Peyer's patch (tissue), 4 donors: Measurements from ENCODE around the gene NFE2L3. TPM values are rescaled to one million over a fixed set of nuclear protein-coding genes. Genes with fewer than 3 reads are reported as not detected.

Source experiments
- DNase-seq, 3 donors: peaks; one replicate each; pipeline ENCODE4 v3.0.0-alpha.2; 2017 to 2019
- H3K27ac ChIP-seq, 4 donors: fragments of 200-600 bp; sonication (generic); one replicate each; pipeline ENCODE4 v1.5.1; 2016 to 2019
- H3K27me3 ChIP-seq, 2 donors: fragments of 200-600 bp; sonication (generic); one replicate each; pipeline ENCODE4 v1.5.1; 2019
- H3K36me3 ChIP-seq, 3 donors: fragments of 200-600 bp; sonication (generic); one replicate each; pipeline ENCODE4 v1.5.1; 2016 to 2019
- H3K4me1 ChIP-seq, 4 donors: fragments of 200-600 bp; sonication (generic); one replicate each; pipeline ENCODE4 v1.5.1; 2016 to 2019
- H3K4me3 ChIP-seq, 4 donors: fragments of 200-600 bp; sonication (generic); 1 replicate in 3 of 4; 2 replicates in 1 of 4; pipeline ENCODE4 v1.5.1; 2016 to 2019; ENCODE audit warnings: mild to moderate bottlenecking in 1 of 4
- H3K9me3 ChIP-seq, 4 donors: fragments of 200-600 bp; sonication (generic); one replicate each; pipeline ENCODE4 v1.5.1; 2016 to 2019; ENCODE audit warnings: mild to moderate bottlenecking in 1 of 4
- POLR2A ChIP-seq, 2 donors: fragments of 450-650 bp; IDR thresholded peaks; one replicate each; pipeline ENCODE4 v1.5.1; 2017; ENCODE audit warnings: antibody characterized with exemption in 2 of 2, mild to moderate bottlenecking in 2 of 2, moderate library complexity in 2 of 2
- total RNA-seq, 4 donors: library from RNA; depleted of rRNA; stranded (reverse); fragments of >200 nt; gene quantifications; one replicate each; pipeline ENCODE4 v1.1.0, GENCODE V29; 2016
- TF ChIP-seq, protein P1 (sequence below), 6 experiments: fragments of 450-650 bp in 4 of 6; fragments of 200-600 bp in 2 of 6; sonication (generic) in 1 of 6; IDR thresholded peaks; one replicate each; pipeline ENCODE4 v1.5.1; 2017 to 2019; ENCODE audit warnings: antibody characterized with exemption in 6 of 6, mild to moderate bottlenecking in 3 of 6, moderate library complexity in 1 of 6

The NFE2L3 gene
- total RNA-seq, 4 donors from 2014 or later: 5.3 to 10.5 (median 6.6) TPM

DNA sequence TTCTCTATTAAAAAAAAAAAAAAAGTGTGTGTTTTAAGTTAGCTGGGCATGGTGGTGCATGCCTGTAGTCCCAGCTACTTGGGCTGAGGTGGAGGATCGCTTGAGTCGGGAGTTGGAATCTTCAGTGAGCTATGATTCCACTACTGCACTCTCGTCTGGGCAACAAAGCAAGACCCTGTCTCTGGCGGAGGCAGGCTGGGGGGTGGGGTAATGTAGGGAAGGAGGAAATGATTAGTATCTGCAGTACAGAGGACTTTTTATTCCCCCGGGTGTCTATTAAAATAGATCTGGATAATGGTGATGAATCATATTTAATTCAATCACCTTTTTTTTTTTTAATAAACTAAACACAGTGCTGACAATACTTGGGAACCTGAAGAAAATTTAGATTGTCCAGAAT is 56.0 kb downstream of the NFE2L3 start:
- Histone ChIP-seq H3K4me3 (no peak overlapping the region), H3K27me3 (no peaks in the 10 kb centered on the region), H3K36me3 (peaks cover 0 to 69% (median 0%) of the 10 kb centered on the region in 3 donors), H3K9me3 (no peaks in the 10 kb centered on the region), H3K4me1 (peaks cover 0 to 33% (median 8%) of the 10 kb centered on the region in 4 donors), H3K27ac (no peak overlapping the region)
- no peak for DNase-seq
- TF ChIP-seq POLR2A (IDR thresholded peaks at IDR 0.05): no peak
- TF ChIP-seq, protein P1, sequence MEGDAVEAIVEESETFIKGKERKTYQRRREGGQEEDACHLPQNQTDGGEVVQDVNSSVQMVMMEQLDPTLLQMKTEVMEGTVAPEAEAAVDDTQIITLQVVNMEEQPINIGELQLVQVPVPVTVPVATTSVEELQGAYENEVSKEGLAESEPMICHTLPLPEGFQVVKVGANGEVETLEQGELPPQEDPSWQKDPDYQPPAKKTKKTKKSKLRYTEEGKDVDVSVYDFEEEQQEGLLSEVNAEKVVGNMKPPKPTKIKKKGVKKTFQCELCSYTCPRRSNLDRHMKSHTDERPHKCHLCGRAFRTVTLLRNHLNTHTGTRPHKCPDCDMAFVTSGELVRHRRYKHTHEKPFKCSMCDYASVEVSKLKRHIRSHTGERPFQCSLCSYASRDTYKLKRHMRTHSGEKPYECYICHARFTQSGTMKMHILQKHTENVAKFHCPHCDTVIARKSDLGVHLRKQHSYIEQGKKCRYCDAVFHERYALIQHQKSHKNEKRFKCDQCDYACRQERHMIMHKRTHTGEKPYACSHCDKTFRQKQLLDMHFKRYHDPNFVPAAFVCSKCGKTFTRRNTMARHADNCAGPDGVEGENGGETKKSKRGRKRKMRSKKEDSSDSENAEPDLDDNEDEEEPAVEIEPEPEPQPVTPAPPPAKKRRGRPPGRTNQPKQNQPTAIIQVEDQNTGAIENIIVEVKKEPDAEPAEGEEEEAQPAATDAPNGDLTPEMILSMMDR (IDR thresholded peaks at IDR 0.05): no peak

DNA sequence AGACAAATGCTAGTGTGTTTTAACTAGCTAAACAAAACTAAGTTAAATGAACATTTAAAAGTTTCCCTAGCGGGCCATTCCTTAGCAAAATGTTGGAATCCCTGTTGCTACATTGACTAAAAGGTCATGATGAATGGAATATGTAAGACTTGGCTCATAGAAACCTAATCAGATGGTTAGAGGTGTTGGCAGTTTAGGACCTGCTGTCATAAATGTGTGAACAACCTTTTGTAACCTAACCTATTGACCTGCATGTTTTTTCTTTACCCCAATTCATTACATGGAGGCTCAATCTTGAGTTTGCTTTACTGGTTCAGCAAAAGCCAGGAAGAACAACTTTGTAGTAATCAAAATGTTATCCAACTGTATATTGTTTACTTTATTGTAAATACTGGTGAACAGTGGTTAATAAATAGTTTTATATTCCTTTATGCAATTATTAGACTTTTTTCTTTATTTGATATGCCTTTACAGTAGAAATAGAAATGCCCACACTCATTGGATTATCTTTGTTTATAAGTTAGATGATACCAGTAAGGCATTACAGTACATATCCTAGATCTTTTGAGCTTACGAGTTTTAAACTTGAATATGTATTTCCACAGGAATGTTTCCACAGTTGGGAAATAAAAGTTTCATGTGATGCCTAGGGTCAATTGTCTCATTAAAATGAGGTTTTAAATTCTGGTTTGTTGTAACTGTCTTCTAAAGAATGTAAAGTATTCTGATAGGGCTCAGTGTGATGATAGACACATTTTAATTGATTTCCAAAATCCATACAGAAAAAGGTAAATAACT is 61.1 kb downstream of the NFE2L3 start:
- Histone ChIP-seq H3K9me3 (no peaks in the 10 kb centered on the region), H3K4me3 (no peak overlapping the region), H3K36me3 (peaks cover 0 to 48% (median 0%) of the 10 kb centered on the region in 3 donors), H3K4me1 (peaks cover 0 to 4% (median 0%) of the 10 kb centered on the region in 4 donors), H3K27me3 (no peaks in the 10 kb centered on the region), H3K27ac (no peak overlapping the region)
- DNase-seq: no peak
- TF ChIP-seq, protein P1 (IDR thresholded peaks at IDR 0.05): no peak
- no peak for TF ChIP-seq POLR2A (IDR thresholded peaks at IDR 0.05)

DNA sequence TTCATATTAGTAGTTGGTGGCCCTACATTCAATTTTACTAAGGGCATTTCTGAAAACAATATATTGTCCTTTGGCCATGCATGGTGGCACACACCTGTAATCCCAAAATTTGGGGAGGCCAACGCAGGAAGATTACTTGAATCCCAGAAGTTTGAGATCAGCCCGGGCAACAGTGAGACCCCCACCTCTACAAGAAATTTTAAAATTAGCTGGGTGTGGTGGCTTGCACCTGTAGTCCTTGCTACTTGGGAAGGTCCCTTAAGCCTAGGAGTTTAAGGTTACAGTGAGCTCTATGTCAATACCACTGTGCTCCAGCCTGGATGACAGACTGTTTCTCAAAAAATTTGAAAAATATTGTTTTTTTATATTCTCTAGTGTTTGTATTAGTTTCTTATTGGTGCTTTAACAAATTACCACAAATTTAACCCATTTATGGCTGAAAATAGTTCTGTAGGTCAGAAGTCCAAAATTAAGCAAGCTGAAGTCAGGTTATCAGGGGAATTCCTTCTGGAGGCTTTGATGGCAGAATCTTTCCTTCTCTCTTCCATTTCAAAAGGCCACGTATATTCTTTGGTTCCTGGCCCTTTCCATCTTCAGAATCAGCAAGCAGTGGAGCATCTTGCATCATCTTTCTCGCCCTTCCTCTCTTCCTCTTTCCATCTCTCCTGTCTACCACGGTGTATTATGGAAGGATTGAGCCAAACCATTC is 62.0 kb downstream of the NFE2L3 start:
- H3K9me3 ChIP-seq: no peaks in the 10 kb centered on the region
- peaks cover 0 to 40% (median 0%) of the 10 kb centered on the region in 3 donors for H3K36me3 ChIP-seq
- no peaks in the 10 kb centered on the region for H3K27me3 ChIP-seq
- TF ChIP-seq, protein P1 (IDR thresholded peaks at IDR 0.05): no peak
- DNase-seq: no peak
- peaks cover 0 to 4% (median 0%) of the 10 kb centered on the region in 4 donors for H3K4me1 ChIP-seq
- no peak overlapping the region for H3K27ac ChIP-seq
- no peak overlapping the region for H3K4me3 ChIP-seq

DNA sequence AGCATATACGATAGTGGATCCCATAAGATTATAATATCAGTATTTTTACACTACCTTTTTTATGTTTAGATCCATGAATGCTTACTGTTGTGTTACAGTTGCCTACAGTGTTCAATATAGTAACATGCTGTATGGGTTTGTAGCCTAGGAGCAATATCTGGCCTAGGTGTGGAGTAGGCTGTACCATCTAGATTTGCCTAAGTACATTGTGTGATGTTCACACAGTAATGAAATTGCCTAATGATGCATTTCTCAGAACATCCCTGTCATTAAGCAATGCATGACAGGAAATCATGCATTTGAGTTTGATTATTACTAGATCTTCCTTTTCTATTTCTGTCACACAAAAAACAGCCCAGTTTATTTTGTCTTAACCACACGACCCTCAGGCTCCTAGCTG is 64.1 kb downstream of the NFE2L3 start:
- H3K36me3 ChIP-seq: peaks cover 0 to 19% (median 0%) of the 10 kb centered on the region in 3 donors
- H3K4me3 ChIP-seq: no peak overlapping the region
- H3K9me3 ChIP-seq: no peaks in the 10 kb centered on the region
- TF ChIP-seq, protein P1 (IDR thresholded peaks at IDR 0.05): no peak
- TF ChIP-seq POLR2A (IDR thresholded peaks at IDR 0.05): no peak
- H3K27me3 ChIP-seq: no peaks in the 10 kb centered on the region
- no peak overlapping the region for H3K27ac ChIP-seq
- DNase-seq: no peak
- H3K4me1 ChIP-seq: no peaks in the 10 kb centered on the region

DNA sequence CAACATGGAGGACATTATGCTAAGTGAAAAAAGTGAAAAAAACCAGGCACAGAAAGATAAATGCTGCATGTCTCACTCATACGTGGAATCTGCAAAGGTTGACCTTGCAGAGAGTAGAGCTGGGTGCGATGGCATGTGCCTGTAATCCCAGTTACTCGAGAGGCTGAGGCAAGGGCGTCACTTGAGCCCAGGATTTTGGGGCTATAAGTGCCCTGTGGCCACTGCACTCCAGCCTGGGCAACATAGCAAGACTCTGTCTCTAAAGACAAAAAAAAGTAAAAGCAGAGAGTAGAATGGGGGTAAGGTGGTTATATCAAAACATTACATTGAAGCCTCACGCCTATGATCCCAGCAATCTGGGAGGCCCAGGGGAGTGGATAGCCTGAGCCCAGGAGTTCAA is 72.4 kb downstream of the NFE2L3 start:
- Histone ChIP-seq H3K27ac (no peak overlapping the region), H3K4me3 (no peak overlapping the region), H3K27me3 (no peaks in the 10 kb centered on the region), H3K9me3 (no peaks in the 10 kb centered on the region), H3K36me3 (no peaks in the 10 kb centered on the region), H3K4me1 (no peaks in the 10 kb centered on the region)
- DNase-seq: no peak
- TF ChIP-seq, protein P1 (IDR thresholded peaks at IDR 0.05): no peak
- no peak for TF ChIP-seq POLR2A (IDR thresholded peaks at IDR 0.05)
